ENCODE results near the gene GCH1.
"Not testable (repeated sequence)": the region's sequence is repeated elsewhere in the genome, so short reads cannot be mapped to it uniquely, and the experiment has no call there.

GCH1 gene

GRCh38 chr14:54893151-54893760 is 9.4 kb downstream of the GCH1 start:
- no peak overlapping the region for H3K4me3 Mint-ChIP-seq
- H3K9me3 Mint-ChIP-seq: no peaks in the 10 kb centered on the region
- DNase-seq (ENCODE audit: low spot score in 2 of 2) (no peak), ATAC-seq (peak; percentile 86)
- H3K4me1 Mint-ChIP-seq: peaks cover 46% of the 10 kb centered on the region
- no peak overlapping the region for H3K27ac Mint-ChIP-seq
- no peaks in the 10 kb centered on the region for H3K36me3 Mint-ChIP-seq

- peaks cover 48% of the 10 kb centered on the region for H3K4me1 Mint-ChIP-seq
- H3K9me3 Mint-ChIP-seq: no peaks in the 10 kb centered on the region
- DNase-seq (ENCODE audit: low spot score in 2 of 2) (no peak), ATAC-seq (no peak)
- no peaks in the 10 kb centered on the region for H3K36me3 Mint-ChIP-seq
- no peak overlapping the region for H3K4me3 Mint-ChIP-seq
- no peak overlapping the region for H3K27ac Mint-ChIP-seq
These were observed 11.0 kb downstream of the GCH1 start for GRCh38 chr14:54891471-54892245.

GRCh38 chr14:54890788-54891187 is 11.8 kb downstream of the GCH1 start:
- Mint-ChIP-seq H3K4me3 (no peak overlapping the region), H3K36me3 (no peaks in the 10 kb centered on the region), H3K9me3 (no peaks in the 10 kb centered on the region), H3K27ac (peak overlapping the region; percentile 58), H3K4me1 (peaks cover 52% of the 10 kb centered on the region)
- DNase-seq (ENCODE audit: low spot score in 2 of 2): no peak
- ATAC-seq: no peak

- H3K36me3 Mint-ChIP-seq: no peaks in the 10 kb centered on the region
- peak overlapping the region; percentile 17 for H3K27ac Mint-ChIP-seq
- peaks cover 47% of the 10 kb centered on the region for H3K4me1 Mint-ChIP-seq
- no peak for DNase-seq (ENCODE audit: low spot score in 2 of 2)
- H3K9me3 Mint-ChIP-seq: no peaks in the 10 kb centered on the region
- ATAC-seq: peak; percentile 67
- H3K4me3 Mint-ChIP-seq: no peak overlapping the region
These were observed 12.7 kb downstream of the GCH1 start for GRCh38 chr14:54889919-54890318.

GRCh38 chr14:54882521-54882920 is 20.1 kb downstream of the GCH1 start:
- ATAC-seq (no peak), DNase-seq (ENCODE audit: low spot score in 2 of 2) (no peak)
- peaks cover 11% of the 10 kb centered on the region for H3K36me3 Mint-ChIP-seq
- H3K4me1 Mint-ChIP-seq: peaks cover 44% of the 10 kb centered on the region
- H3K9me3 Mint-ChIP-seq: no peaks in the 10 kb centered on the region
- H3K27ac Mint-ChIP-seq: peak overlapping the region; percentile 92
- H3K4me3 Mint-ChIP-seq: peak overlapping the region; percentile 73

GRCh38 chr14:54881761-54882401 is 20.7 kb downstream of the GCH1 start:
- H3K36me3 Mint-ChIP-seq: peaks cover 11% of the 10 kb centered on the region
- DNase-seq (ENCODE audit: low spot score in 2 of 2) (no peak), ATAC-seq (peak; percentile 83)

GRCh38 chr14:54881235-54881760 is 21.3 kb downstream of the GCH1 start:
- no peak for DNase-seq (ENCODE audit: low spot score in 2 of 2)
- ATAC-seq: peak; percentile 68

More at GRCh38 chr14:54881761-54882401, 20.7 kb downstream of the GCH1 start:
- H3K9me3 Mint-ChIP-seq: no peaks in the 10 kb centered on the region
- H3K4me1 Mint-ChIP-seq: peaks cover 45% of the 10 kb centered on the region
- peak overlapping the region; percentile 92 for H3K27ac Mint-ChIP-seq
- H3K4me3 Mint-ChIP-seq: peak overlapping the region; percentile 73

GRCh38 chr14:54877703-54878021 is 25.0 kb downstream of the GCH1 start:
- DNase-seq (ENCODE audit: low spot score in 2 of 2) (no peak), ATAC-seq (no peak)
- Mint-ChIP-seq H3K36me3 (peaks cover 11% of the 10 kb centered on the region), H3K4me1 (peaks cover 33% of the 10 kb centered on the region), H3K27ac (no peak overlapping the region), H3K4me3 (no peak overlapping the region), H3K9me3 (no peaks in the 10 kb centered on the region)

More at GRCh38 chr14:54881235-54881760, 21.3 kb downstream of the GCH1 start:
- Mint-ChIP-seq H3K27ac (peak overlapping the region; percentile 92), H3K36me3 (peaks cover 11% of the 10 kb centered on the region), H3K4me3 (peak overlapping the region; percentile 73), H3K9me3 (no peaks in the 10 kb centered on the region), H3K4me1 (peaks cover 45% of the 10 kb centered on the region)

GRCh38 chr14:54877015-54877702 is 25.5 kb downstream of the GCH1 start:
- H3K4me3 Mint-ChIP-seq: no peak overlapping the region

GRCh38 chr14:54875648-54876047 is 27.0 kb downstream of the GCH1 start:
- not testable (repeated sequence) for DNase-seq (ENCODE audit: low spot score in 2 of 2); ATAC-seq; H3K4me3 Mint-ChIP-seq; H3K27ac Mint-ChIP-seq; H3K9me3 Mint-ChIP-seq
- Mint-ChIP-seq H3K4me1 (peaks cover 26% of the 10 kb centered on the region), H3K36me3 (peaks cover 11% of the 10 kb centered on the region)

More at GRCh38 chr14:54877015-54877702, 25.5 kb downstream of the GCH1 start:
- peaks cover 11% of the 10 kb centered on the region for H3K36me3 Mint-ChIP-seq
- H3K27ac Mint-ChIP-seq: no peak overlapping the region
- H3K4me1 Mint-ChIP-seq: peaks cover 28% of the 10 kb centered on the region
- ATAC-seq (no peak), DNase-seq (ENCODE audit: low spot score in 2 of 2) (no peak)
- H3K9me3 Mint-ChIP-seq: no peaks in the 10 kb centered on the region

- DNase-seq (ENCODE audit: low spot score in 2 of 2); H3K36me3 Mint-ChIP-seq; ATAC-seq; H3K9me3 Mint-ChIP-seq: not testable (repeated sequence)
- peak overlapping the region; percentile 67 for H3K27ac Mint-ChIP-seq
- H3K4me3 Mint-ChIP-seq: peak overlapping the region; percentile 66
- peaks cover 40% of the 10 kb centered on the region for H3K4me1 Mint-ChIP-seq
These were observed 32.2 kb downstream of the GCH1 start for GRCh38 chr14:54870154-54871090.

- no peak for ATAC-seq
- Mint-ChIP-seq H3K4me3 (no peak overlapping the region), H3K27ac (peak overlapping the region; percentile 83), H3K4me1 (peaks cover 34% of the 10 kb centered on the region), H3K36me3 (peaks cover 18% of the 10 kb centered on the region), H3K9me3 (no peaks in the 10 kb centered on the region)
- no peak for DNase-seq (ENCODE audit: low spot score in 2 of 2)
These were observed 35.6 kb downstream of the GCH1 start for GRCh38 chr14:54867011-54867410.

- no peak overlapping the region for H3K4me3 Mint-ChIP-seq
- H3K27ac Mint-ChIP-seq: peak overlapping the region; percentile 83
- peak; percentile 70 for ATAC-seq
- peaks cover 34% of the 10 kb centered on the region for H3K4me1 Mint-ChIP-seq
- no peaks in the 10 kb centered on the region for H3K9me3 Mint-ChIP-seq
- no peak for DNase-seq (ENCODE audit: low spot score in 2 of 2)
- peaks cover 20% of the 10 kb centered on the region for H3K36me3 Mint-ChIP-seq
These were observed 36.0 kb downstream of the GCH1 start for GRCh38 chr14:54866588-54866987.

- Mint-ChIP-seq H3K4me1 (peaks cover 18% of the 10 kb centered on the region), H3K36me3 (peaks cover 21% of the 10 kb centered on the region), H3K4me3 (no peak overlapping the region), H3K27ac (peak overlapping the region; percentile 40), H3K9me3 (no peaks in the 10 kb centered on the region)
- ATAC-seq (no peak), DNase-seq (ENCODE audit: low spot score in 2 of 2) (no peak)
These were observed 38.1 kb downstream of the GCH1 start for GRCh38 chr14:54864526-54864925.
